ENCODE data around the gene UNC119B. TPM values are rescaled to one million over a fixed set of nuclear protein-coding genes. Genes with fewer than 3 reads are reported as not detected.

UNC119B gene
- total RNA-seq, 4 donors from 2014 or later = 11.3 to 24.1 (median 17.6) TPM

- no peak for TF ChIP-seq CTCF (IDR thresholded peaks at IDR 0.05; ENCODE audit: low read depth)
Observed at GRCh38 chr12:120725151-120725658, 14.9 kb downstream of the UNC119B start.

- no peak for TF ChIP-seq CTCF (IDR thresholded peaks at IDR 0.05; ENCODE audit: low read depth)
Observed at GRCh38 chr12:120725659-120726509, 15.6 kb downstream of the UNC119B start, which contains the start of gene ACADS. Gene ACADS (plus strand): TSS chr12:120725826. CDS start chr12:120725886, 60 bp downstream.

GRCh38 chr12:120726510-120726793 lies 16.2 kb downstream of the UNC119B start:
- TF ChIP-seq CTCF (IDR thresholded peaks at IDR 0.05; ENCODE audit: low read depth) = no peak

- TF ChIP-seq CTCF (IDR thresholded peaks at IDR 0.05; ENCODE audit: low read depth) = no peak
Observed at GRCh38 chr12:120726961-120727360, 16.7 kb downstream of the UNC119B start.

- no peak for TF ChIP-seq CTCF (IDR thresholded peaks at IDR 0.05; ENCODE audit: low read depth)
Observed at GRCh38 chr12:120733574-120733973, 23.3 kb downstream of the UNC119B start.

GRCh38 chr12:120734210-120734609 lies 24.0 kb downstream of the UNC119B start:
- no peak for TF ChIP-seq CTCF (IDR thresholded peaks at IDR 0.05; ENCODE audit: low read depth)

- TF ChIP-seq CTCF (IDR thresholded peaks at IDR 0.05; ENCODE audit: low read depth) = no peak
Observed at GRCh38 chr12:120735181-120735580, 24.9 kb downstream of the UNC119B start.
